ENCODE data around the gene PRSS27.
"Not testable (repeated sequence)": the region's sequence is repeated elsewhere in the genome, so short reads cannot be mapped to it uniquely, and the experiment has no call there.

The PRSS27 gene

DNA sequence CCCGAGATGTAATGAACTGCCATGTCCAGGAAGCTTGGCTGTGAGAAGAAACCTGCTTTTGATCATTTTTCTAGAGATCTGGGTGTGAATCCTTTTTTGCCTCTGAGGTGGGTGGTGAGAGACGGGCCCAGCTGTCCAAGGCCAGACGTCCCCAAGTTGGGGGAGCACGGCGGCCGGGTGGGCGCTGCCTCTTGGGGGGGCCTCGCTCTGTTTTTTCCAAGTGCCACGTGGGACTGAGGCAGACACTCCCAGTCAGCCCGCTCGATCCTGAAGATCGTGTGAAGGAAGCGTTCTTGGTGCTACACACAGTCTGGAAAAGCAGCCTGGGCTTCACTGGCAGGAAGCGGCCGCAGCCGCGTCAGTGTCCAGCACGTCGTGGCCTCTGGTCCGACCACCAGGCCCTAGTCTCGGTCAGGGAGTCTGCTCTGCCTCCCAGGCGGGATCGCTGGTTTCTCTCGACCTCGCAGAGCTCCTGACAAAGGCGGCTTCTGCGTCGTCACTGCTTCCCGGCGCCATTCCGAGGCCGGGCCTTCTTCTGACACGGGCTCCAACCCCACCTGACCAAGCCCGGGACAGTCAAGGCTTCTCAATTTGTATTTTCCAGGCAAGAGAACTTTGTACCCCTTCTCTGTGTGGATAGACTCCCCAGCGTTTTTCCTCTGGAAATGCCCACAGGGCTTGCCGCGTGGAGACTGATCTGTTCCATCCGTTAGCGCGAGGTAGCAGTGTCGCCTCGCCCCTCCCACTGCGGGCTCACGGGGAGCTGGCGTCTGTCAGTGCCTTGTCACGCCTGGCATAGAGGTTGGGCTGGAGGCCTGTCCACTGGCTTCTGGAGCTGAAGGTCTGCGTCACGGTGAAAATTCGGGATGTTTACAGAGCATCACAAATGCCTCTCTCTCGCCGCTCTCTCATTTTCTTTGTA is 12.4 kb downstream of the PRSS27 start:
- DNase-seq: no peak

DNA sequence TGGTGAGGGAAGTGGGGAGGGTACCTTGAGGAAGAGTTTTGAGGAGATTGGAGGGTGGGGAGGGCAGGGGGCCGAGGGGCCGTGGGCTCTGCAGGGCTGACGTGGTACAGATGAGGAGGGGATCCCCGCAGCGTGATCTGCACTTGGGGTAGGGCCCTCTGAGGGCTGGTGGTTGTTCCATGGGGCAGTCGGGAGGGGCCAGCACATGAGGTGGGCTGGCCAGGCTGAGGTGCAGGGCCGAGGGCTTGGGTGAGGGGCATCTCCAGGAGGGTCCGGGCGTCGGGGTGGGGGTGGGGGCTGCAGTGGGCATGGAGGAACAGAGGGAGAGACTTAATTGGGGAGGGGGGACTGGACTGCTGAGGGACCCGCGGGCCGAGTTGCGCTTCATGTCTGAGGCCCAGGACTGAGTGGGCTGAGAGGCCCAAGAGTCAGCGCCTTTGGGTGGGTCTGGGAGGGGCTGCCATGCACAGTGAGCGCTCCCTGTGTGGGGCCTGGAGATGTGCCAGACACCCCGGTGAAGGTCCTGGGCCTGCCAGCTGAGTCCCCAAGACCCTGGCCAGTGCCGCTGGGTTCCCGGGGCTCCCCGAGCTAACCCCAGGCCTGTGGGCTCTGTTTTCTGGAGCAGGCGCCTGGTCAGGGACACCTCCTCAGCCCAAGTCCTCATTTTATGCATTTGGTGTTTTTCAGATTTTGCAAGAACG is 13.3 kb downstream of the PRSS27 start:
- DNase-seq: no peak

DNA sequence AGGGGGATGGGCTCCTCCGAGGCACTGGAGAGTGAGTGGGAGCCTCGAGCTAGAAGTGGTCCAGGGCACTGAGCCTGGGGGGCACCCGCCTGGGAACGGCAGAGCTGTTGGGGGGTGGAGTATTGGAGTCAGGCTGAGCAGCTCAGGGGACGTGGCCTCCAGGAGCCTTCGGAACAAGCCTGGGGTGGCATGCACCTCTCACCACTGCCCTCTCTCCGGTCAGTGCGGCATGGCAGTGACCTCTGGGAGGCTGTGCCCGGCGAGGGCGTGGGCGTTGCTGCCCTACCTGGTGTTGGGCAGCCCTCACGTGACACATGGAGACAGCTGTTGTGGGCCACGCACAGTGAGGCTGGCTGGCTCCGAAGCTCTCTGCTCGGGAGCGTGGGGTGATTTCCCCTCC is 13.9 kb downstream of the PRSS27 start:
- DNase-seq: no peak

DNA sequence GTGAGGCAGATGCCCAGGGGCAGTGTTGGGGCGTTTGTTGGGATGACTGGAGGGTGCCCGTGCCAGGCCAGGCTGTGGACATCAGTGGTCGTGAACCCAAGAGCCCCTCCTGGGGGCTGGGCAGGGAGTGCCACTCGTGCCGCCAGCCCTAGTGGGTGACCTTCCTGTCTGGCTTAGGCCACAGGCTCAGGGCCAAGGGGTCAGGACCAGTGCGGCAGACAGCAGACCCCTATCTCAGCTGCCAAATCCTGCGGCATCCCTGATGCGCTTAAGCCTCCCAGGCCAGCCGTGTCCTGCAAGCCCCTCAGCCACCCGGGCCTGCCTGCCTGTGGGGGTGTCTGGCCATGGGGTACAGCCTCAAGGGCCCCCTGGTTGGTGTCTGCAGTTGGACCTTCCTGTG is 14.7 kb downstream of the PRSS27 start:
- DNase-seq: no peak

DNA sequence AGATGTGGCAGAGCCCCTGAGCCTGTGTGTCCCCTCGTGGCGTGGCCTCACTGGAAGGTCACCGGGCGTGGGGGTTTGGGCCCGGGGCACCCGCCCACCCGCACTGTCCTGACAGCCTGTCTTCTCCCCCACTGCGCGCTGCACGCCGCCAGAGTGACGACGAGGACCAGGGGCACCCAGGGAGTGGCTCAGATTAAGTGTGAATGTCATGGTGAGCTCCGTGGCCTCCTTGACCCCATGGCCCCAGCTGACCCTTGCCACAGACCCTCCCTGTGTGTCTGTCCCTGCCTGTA is 15.1 kb downstream of the PRSS27 start:
- no peak for DNase-seq

DNA sequence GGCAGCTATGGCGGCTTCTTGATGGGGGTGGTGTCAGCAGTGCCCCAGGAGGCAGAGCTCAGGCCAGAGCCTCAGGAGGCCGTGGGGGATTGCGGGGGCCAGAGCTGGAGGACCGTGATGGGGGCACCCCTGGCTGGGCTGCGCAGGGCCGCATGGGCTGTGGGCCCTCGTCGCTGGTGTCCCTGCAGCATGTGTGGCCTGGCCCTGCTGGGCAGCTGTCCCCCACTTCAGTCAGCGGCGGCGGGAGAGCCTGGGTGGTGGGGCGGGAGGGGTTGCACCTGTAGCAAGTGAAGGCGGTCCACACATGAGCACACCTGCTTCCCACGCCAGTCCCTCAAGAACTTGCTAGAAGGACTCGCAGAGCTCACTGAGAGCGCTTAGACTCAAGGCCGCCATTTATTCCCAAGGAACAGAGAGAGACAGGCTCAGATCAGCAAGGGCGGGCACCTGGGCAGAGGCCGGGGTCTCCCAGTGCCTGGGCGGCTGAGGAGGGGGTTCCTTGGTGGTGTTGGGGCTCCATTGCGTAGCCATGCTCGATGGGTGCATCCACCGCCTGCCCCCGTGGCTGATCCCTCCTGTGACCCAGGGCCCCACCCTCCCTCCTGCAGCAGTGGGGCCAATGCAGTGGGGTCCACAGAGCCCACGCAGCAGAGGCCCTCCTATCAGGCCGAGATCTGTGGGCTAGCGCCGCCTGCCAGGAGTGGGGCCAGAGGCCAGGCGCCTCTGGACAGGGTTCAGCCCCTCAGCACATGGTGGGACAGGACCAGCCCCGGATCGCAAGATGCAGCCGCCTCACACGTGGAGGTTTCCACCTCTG is 15.7 kb downstream of the PRSS27 start:
- no peak for DNase-seq

DNA sequence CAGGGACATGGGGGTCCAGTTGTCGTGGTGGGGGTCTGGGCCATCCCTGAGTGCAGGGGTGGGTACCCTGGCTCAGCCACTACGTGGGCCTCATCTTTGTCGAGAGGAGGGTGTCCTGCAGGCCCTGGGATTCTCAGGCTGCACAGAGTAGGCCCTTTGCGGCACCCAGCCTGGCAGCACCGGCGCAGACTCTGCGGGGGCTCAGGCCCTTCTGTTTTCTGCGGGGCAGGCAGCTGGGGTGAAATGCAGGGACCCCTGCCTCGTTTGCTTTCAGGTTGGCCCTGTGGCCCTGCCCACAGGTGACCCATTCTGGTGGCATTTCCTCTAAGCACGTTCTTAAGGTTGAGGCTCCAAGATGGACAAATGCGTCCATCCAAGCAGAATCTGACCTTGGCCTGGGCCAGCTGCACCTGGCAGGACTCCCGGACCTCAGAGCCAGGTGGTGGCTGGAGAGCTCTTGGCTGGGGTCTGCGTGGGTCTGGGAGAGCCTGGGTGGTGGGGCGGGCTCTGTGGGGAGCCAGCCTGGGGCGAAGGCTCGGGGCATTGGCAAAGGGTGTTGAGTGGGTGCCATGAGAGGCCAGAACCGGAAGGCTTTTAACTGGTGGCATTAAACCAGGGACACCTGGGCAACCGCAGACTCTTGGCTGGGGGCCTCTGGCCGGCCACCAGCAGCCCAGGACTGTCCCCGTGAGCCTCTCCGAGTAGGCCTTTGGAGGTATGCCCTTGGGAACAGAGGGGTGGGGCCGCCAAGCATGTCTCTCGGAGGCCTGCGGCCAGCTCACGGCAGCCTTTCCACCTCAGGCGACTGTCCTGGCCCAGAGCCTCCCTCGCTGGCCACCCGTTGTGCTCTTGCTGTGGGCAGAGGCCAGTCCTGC is 16.9 kb downstream of the PRSS27 start:
- DNase-seq: no peak

DNA sequence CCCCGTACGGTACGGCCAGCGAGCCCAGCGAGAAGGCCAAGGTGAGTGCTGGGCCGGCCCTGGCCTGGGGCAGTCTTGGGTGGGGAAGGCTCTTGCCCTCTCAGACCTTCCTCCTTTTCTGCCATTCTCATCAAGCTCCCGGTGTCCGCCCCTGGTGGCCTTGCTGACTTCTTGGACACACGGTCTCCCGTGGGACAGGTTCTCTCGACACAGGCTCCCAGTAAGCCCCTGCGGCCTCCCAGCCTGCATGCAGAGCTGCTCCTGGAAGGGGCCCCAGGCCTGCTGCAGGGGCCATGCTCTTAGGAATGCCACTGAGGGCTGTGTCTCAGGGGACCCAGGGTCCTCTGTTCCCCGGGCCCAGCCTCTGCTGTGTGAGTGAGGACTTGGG is 17.6 kb downstream of the PRSS27 start:
- DNase-seq: no peak

DNA sequence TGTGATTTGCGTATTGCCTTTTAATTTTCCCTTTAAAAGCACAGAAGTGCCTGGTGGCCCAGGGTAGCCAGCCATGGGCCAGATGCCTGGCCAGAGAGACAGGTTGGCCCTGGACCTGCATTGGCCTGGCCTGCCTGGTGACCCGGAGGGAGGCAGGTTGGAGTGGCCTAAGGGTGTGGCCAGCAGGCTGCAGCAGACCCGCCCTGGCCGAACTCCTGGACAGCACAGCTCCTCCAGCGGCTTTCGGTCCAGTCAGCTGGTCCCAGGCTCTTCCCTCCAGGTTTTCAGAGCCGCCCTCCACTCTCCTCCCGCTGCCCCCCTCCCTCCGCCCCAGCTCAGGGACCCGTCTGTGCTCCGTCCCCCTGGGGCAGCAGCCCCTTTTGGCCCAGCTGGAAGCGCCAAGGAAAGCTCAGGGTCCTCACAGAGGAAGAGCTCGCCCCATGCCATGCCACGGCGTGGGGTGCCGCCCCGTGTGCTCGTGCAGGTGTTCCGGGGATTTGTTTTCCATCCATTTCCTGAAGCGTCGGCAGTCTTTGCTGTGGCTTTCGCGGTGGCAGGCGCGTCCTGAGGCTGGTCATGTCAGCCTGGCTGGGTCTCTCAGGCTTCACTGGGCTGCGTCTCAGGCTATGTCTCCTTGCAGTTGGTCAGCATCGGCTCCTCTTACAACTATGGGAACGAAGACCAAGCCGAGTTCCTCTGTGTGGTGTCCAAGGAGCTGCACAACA is 18.1 kb downstream of the PRSS27 start:
- no peak for DNase-seq

DNA sequence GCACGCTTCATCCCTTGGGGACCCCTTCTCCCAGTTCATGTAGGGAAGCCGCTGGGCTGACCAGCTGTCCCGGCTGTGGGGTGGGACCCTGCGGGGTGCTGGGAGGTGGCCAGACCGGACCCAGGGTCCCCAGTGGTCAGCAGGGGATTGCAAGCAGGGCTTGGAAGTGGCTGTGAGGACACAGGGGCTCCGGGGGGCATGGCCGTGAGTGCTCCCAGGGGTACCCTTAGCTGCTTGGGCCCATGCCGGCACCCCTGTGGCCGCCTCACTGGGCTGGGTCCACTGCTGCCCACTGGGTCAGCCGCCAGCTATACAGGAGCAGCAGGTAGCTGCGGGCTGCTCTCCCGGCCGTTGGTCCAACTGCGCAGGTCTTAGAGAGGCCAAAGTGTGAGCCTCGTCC is 18.8 kb downstream of the PRSS27 start:
- no peak for DNase-seq

DNA sequence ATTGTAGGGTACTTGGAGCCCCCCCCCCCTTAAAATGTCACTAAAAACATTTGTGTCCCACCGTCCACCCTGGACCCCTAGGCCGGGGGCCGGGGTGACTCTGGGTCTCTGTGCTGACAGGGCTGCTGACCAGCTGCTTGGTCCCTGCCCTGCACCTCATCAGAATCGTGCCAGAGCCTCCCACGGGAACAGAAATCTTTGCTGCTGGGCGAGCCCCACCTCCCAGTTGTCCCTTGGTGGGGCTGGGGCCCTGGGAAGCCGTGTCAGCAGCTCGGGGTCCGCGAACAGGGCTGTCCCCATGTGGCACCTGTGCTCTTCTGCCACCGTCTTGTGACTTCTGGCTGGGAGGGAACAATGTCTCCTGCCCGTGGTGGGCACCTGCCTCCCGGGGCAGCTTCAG is 19.2 kb downstream of the PRSS27 start:
- no peak for DNase-seq

DNA sequence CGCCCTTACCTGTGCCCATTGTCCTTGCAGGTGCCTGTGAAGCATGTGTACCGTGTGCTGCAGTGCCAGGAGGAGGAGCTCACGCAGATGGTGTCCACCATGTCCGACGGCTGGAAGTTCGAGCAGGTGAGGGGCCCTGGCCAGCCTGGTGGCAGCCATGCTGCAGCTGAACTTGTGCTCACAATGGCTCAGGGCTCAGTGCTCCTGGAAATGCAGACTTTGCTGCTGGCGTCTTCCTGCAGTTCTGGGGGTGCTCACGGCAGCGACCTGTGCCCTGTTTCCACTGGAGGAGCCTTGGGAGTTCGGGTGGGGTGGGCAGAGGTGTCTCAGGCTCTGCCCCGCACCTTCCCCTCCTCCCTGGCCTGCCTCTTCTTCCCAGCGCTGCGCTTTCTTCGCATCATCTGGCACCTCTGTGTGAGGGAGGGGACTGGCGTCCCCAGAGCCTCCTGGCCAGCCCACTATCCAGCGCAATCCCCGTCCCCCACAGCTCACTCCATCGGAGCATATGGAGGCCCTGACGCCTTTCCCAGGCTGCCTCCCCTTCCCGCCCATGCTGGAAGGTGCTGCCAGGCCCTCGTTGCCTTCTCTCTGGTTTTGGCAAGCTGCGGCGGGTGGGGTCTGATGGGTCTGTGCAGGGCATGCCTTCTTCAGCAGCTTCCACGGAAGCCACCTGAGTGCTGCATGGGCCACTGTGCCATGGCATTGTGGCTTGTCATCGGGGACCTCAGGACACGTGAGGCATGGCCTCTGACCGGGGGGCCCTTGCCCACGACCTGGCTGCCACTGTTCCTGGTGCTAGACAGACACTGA is 20.0 kb downstream of the PRSS27 start:
- DNase-seq: no peak

DNA sequence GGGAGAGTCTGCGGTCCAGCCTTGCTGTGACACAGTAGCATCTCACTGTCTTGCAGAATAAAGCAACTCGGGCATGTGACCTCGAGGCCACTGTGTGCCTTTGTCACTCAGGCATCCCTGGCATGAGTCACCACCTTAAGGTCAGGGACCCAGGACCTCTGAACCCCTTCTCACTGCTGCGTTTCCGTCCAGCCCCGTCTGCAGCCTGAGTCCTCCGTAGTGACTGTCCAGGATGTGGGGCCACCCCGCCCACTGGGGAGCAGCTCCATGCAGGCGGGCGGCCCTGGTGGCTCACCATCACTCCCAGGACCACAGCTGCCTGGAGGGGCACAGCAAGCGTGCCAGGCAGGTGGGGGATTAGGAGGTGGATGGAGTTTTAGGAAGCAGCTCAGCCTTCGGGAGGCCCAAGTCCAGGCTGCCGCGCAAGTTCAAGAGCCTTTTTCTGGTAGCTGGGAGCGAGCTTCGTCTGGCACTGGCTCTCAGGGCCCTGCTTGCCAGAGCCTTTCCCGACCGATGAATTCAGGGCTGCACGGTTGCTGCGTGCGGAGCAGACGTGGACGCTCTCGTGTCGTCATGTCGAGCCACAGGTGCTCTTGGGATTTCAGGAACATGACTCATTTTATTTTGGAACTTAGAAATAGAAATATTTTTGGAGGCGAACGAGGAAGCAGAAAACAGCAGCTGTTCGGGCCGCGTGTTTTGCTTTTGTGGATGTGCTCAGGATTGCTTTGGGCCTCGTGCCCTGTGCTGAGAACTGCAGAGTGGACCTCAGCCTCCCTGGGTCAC is 20.9 kb downstream of the PRSS27 start:
- no peak for DNase-seq

DNA sequence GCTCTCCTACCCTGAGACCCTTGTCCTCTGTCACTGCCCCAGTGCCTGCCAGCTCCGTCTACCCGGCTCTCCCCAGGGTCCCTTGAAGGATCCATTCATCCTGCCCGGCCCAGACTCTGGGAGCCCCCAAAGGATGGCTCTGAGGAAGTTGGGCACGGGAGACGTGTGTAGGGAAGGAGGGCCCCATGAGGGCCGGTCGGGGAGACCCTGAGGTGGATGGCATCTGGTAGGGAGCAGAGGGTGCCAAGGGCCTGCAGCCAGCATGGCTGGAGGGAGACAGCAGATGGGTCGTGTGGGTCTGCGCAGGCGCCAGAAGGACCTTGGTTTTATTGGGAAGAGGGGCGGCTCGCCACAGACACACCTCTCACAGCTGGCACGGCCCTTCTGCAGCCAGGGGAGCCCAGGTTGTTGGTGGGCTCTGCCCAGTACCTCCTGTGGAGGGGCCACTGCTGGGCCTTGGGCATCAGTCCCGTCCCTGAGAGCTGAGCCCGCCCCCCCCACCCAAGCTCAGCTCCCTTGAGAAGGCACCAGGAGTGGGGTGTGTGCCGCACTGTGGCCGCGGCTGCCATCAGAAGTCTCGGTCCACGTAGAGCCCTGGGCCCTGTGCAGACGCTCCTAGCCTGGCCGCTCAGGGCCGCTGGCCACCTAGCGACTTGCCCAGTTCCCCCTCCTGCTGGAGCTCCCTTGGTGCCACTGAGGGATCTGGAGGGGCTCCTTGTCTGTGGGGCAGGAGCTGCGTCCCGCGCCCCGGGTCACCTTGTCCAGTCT is 21.7 kb downstream of the PRSS27 start:
- DNase-seq: no peak

DNA sequence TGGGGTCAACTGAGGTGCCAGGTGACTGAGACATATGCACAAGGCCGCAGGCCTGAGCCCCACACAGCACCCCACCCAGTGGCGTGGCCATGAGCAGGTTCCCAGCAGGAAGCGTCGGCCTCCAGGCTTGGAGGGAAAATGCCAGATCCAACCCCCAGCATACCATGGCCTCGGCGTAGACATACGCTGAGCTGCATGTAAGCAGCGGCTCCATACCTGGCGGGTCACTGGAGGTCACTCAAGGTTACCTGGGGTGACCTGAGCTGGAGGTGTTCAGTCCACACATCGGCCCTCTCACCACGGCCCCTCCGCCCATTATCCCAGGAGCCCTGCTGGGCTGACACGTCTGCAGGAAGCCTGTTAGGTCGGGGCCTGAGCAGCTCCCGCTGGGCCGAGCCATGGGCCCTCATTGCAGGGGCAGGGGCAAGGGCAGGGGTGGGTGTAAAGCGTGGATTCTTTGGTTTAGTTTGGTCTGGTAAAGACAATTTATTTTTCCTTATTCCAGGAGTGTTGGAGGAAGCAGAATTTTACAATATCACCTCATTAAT is 22.5 kb downstream of the PRSS27 start:
- no peak for DNase-seq

DNA sequence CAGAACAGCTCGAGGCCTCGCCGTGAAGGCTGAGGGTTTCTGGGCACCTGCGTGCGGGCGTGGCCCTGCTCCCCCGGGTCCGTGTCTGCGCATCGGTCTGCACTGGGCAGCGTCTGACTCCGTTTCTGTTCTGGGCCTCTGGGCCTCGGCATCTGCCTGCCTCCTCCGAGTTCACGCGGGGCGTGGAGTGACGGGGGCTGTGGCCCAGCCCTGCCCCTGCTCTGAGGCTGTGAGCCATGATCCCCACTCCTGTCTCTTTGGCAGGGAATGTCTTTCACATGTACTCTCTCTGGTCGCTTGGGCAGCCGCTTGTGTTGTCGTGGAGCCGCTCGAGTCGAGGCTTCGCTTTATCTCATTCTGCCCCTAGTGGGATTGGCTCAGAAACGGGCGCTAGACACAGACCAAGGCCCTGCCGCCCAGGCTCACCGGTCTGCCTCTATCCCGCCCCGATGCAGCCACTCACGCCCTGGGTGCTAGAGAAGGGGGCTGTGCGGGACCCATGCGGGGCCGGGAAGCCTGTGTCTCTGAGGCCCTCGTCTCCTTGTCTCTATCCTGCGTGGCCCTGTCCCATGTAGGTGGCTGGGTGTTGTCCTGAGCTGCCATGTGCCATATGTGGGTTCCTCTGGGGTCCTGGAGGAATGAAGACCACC is 23.3 kb downstream of the PRSS27 start:
- DNase-seq: not testable (repeated sequence)

DNA sequence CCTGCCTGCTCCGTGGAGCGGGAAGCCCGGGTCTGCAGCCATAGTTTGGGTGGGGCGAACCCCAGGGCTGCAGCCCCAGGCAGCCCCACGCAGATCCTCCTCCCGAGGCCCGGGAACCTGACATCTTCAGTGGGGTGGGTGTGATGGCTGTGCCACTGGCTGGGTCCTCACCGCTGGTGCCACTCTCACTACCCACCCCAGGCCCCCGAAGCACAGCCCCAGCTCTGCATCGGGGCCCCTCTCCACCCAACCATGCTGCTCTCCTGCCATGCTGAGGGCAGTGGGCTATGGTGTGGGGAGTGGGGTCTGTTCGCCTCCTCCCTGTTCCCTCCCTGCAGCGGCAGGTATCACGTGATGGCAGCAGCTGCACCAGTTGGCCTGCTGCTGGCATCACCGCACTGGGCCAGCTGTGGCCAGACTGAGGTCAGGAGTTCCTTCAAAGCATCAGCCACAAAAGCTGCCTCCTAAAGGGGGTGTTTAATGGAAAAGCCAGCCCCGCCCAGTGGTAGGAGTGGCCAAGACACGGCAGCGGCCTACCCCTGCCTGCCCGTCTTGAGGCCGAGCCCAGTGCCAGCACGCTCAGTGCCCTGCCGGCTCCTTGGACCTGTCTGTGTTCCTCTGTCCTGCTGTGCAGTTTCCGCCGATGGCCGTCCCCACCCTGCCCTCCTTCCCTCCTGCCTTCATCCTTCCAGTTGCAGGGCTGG is 26.9 kb downstream of the PRSS27 start:
- no peak for DNase-seq

All from GF-D8 (cell line).